Activated naive CD4-positive, alpha-beta T cell treated with Interleukin-2 at 50 U/mL for 16 hours (primary cell): ENCODE measurements around the gene ALDH1A1.
"Not testable (repeated sequence)": the region's sequence is repeated elsewhere in the genome, so short reads cannot be mapped to it uniquely, and the experiment has no call there.

Experiments used
- DNase-seq: peaks from one replicate; pipeline ENCODE4 v3.0.0-alpha.2; 2020

The ALDH1A1 gene

DNA sequence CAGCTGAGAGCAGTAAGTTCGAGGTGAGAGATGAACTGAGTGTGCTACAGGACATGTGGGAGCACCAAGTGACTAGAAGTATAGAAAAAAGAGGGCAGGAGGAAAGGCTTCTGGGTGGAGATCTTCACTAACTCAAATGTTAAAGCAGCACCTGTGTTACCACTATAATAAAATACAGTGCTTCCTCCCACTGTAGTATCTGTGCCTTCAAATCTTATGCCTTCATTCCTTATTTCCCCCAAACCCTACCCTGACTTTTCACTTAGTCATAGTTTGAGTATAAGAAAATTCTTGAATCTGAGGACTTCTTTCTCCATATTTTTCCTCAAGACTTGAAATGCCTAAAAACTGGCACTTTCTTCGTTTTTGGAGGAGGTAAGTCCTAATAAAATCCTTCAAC lies 61.8 kb downstream of the ALDH1A1 start:
- DNase-seq, result no peak

DNA sequence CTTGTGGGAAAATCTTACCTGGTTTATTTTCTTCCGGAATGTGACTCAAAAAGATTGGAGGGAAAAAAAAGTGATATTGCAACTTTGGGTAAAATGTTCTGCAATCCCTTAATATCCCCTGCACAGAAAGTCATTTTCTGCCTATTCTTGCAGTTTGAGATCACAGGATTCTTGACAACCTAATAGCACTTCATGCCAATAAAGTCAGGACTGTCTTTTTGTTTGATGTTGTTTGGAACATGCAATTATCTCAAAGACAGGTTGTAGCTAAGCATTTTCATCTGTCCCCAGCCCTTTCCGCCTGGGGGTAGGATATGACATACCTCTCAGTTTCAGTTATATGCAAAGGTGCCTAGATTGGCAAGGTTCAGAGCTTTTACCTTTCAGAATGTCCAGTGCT lies 63.9 kb downstream of the ALDH1A1 start:
- no peak for DNase-seq

DNA sequence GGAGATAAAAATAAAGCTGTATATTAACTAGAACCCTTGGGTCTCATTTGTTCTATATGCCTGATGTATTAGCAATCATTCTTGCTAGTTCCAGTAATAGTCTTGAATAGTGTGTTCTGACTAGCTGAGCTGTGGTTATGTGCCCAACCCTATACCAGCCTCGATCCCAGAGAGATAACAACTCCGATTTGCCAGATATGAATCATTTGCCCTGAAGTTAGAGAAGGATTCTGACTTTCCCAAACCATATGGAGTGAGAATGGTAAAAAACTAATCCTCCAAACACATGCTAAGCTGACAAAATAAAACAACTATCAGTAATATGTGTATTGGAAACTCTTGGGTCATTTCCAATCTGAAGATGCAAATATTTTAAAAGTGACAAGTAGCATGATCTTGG lies 64.8 kb downstream of the ALDH1A1 start:
- DNase-seq, result no peak

DNA sequence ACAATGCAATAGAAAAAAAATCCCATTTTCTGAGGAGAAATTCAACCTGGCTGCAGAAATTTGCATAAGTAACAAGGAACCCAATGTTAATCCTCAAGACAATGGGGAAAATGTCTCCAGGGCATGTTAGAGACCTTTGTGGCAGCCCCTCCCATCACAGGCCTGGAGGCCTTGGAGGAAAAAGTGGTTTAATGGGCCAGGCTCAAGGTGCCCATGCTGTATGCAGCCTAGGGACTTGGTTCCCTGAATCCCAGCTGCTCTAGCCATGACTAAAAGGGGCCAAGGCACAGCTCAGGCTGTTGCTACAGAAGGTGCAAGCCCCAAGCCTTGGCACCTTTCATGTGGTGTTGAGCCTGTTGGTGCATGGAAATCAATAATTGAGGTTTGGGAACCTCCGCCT lies 66.5 kb downstream of the ALDH1A1 start:
- DNase-seq, result no peak

DNA sequence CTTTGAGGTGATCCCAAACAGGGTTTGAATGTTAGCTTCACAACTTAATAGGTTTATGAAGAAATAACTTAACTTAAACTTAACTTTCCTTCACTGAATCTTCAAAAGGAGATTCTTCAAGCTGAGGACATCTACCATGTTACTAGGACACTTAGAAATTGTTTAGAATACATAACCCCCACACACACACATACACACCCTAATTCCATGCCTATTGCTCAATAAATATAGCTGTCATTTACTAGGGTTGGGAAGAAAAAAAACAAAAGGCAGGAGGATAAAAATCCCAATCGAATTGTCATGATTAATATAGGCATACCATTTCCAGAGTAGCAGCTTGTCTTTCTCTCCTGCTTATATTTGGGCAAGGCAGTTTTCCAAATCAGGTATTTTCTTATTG lies 68.3 kb downstream of the ALDH1A1 start:
- no peak for DNase-seq

DNA sequence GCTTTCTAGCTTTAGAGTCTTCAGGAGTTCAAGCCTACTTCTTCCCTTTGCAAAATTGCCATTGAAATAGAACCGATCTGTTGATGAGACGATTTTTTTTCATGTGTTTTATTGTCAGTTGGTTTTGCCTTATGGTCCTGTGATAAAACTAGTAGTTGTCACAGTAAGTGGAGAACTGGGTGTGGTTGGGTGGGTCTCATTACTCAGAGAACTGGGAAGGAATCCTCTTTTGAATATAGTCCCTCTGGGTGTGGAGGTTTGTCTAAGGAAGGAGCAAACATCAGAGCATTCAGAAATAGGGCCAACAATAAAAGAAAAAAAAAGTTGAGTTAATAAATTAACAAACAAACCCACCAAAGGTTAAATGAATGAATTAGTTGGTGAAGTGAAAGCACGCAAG lies 69.0 kb downstream of the ALDH1A1 start:
- DNase-seq, result no peak

DNA sequence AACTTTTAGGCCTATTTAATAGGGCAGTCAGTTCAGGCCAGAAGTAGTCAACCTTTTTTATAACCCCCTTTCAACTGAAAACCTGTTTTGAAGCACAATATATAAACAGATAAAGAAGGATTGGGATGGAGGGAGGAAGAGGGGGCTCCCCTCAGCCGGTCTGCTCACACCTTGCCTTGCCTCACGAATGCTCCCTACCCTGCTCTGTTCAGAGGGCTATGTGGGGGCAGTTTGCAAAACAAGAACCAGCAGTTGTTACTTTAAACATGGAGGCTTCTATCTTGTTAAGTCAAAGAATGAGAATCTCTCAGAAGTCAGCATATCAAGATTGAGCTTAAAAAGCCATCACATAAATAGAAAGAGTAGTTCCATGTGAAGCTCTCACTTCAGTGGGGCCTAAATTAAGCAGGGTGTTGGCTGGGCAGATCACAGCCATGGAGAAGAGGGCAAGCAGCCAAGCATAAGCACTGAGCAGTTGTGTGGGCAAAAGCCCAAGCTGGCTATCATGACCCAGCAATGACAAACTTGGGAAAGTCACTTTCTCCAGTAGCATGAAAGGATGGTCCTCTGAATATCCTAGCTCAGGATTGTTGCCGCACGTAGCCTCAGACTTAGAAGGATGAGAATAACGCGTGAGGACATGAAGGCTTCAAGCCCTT lies 70.6 kb downstream of the ALDH1A1 start:
- no peak for DNase-seq

DNA sequence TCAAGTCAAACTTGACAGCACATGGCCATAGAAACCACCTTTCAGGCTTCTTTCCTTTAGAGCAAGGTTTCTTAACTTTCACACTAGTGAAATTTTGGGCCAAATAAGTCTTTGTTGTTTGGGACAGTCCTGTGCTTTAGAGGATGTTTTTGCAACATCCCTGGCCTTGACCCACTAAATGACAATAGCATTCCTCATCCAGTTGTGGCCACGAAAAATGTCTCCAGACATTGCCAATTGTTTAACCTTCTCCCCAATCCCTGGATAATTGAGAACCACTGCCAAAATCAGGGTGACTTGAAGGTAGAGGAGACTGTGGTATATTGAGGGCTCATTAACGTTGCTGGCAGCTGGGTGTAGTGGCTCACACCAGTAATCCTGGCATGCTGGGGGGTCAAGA lies 72.0 kb downstream of the ALDH1A1 start:
- no peak for DNase-seq

DNA sequence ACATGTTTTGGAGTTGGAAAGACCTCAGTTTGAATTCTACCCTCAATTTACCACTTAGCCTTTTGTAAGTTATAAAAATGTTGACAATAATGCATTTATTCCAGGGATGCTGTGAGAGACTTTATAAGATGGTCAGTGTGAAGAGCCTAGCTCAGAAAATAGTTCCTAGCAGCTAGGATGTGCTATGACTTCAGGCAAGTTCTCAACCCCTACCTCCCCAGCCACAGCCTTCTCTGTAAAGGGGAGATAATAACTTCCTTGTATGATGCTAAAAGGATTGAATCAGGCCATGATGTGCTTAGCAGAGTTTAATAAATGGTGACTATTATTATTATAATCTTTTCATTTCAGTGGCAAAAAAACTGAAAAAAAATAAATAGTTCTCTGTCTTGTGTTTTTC lies 77.6 kb downstream of the ALDH1A1 start:
- DNase-seq, result no peak

DNA sequence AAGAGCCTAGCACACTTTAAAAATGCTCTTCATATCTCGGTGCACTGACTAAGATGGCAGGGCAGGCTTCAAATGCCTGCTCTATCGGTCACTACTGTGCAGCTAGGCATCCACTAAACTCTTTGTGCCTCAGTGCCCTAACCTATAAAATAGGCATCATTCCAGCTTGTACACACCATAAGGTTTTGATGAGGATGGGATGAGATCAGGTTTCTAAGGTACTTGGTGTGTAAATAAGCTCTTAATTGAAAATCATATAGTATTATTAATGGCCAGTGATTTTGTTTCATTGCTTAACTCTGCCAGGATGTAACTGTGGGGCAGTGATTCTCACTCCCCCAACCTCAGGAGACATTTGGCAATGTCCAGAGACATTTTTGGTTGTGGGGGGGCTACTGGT lies 78.5 kb downstream of the ALDH1A1 start:
- DNase-seq, result no peak

DNA sequence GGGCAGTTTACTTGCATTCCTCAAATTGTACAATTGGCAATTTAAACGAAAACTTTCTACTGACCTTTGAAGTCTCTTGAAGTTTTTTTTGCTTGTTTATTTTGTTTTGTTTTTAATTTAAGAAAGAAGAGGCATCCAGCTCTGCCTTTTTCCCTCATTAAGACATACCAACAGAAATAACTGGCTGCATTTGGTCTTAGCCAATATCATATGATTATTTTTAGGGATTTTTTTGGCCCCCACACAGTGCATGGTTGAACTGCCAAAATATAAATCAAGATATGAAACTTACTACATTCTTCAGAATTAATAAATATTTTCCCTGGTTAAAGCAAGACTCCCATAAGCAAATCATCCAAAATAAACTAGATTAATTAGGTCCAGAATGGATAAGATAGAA lies 79.4 kb downstream of the ALDH1A1 start:
- no peak for DNase-seq

DNA sequence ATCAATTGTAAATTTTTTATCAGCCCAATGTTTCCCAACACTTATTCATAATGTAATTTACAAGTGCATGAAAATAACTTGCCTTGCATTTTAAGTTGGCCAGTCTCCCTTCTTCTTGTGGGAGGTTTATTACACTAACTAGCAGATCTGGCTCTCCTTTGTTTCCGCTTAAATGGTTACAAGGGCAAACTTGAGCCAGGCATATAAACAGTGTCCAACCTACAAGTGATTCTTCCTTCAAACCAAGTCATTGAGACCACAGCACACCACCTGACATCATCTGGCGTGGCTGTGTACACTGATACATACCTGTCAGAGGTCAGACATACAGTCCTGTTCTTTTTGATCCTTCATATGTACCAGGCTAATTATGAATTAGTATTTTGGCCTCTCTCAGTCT lies 80.1 kb downstream of the ALDH1A1 start:
- no peak for DNase-seq

DNA sequence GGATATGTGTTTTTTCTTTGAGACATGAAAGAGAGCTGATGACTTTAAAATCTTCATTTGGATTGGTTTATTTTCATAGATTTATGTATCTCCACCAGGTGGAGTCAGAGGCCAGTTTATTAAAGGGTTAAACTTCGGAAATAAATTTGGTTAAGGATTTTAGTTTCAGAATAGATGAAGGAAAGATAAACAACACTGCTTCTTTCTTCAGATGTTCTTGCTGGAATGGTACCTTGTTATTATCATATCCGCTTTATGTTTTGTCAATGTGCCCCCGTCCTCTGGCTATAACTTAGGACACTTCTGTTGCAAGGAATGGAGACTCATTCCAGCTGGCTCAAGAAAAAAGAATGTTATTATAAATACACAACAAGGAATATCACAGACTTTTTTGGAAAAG lies 81.2 kb downstream of the ALDH1A1 start:
- no peak for DNase-seq

DNA sequence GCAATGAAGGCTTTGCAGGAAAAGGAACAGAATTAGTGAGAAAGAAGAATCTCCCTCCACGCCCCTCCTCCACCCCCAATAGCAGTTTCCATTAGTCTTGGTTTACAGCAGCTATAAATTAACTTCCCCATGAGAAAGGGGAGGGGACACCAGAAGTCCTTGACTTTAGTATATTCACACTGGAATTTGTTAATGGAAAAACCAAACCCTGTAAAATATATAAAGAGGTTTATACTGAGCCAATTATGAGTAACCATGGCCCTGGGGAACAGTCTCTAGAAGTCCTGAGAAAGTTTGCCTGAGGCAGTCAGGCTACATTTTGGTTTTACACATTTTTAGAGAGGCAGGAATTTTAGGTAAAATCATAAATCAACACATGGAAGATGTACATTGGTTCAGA lies 88.5 kb downstream of the ALDH1A1 start:
- no peak for DNase-seq

DNA sequence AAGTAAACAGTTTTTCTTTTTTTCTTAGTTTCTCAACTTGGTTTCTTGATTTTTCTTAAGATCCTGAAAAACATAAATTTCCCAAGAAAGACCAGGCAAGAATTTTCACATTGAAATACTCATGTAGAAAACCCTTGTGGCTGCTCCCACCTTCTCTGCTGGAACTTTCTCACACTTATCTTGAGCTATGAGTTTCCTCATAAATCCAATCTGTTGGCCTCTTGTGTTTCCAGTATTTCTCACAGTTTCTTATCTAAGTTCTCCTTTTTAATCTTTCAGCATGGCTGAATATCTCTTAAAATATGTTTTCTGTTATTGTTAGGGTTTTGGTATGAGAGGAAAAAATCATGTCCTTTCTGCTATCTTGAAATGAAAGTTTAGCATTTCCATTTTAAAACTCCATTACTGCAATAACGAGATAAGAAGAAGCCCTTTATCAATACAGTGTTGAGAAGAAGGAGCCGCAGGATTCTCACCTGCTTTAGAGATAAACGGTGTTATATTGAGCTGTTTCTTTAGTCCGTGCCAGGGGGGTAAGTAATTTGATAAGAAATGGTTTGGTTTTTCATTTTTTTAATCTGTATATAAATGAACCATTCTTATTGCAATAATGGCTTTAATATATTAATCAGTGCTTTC lies 89.3 kb downstream of the ALDH1A1 start:
- no peak for DNase-seq

DNA sequence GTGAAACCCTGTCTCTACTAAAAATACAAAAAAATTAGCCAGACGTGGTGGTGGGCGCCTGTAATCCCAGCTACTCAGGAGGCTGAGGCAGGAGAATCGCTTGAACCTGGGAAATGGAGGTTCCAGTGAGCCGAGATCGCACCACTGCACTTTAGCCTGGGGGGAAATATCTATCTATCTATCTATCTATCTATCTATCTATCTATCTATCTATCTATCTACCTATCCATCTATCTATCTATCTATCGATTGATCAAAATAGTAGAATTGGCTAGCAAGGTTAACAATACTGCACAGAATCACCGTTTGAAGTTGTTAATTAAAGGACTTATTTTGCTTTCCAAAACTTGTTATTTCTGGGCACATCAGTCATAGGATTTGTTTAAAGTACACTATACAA lies 90.1 kb downstream of the ALDH1A1 start:
- DNase-seq, result not testable (repeated sequence)

DNA sequence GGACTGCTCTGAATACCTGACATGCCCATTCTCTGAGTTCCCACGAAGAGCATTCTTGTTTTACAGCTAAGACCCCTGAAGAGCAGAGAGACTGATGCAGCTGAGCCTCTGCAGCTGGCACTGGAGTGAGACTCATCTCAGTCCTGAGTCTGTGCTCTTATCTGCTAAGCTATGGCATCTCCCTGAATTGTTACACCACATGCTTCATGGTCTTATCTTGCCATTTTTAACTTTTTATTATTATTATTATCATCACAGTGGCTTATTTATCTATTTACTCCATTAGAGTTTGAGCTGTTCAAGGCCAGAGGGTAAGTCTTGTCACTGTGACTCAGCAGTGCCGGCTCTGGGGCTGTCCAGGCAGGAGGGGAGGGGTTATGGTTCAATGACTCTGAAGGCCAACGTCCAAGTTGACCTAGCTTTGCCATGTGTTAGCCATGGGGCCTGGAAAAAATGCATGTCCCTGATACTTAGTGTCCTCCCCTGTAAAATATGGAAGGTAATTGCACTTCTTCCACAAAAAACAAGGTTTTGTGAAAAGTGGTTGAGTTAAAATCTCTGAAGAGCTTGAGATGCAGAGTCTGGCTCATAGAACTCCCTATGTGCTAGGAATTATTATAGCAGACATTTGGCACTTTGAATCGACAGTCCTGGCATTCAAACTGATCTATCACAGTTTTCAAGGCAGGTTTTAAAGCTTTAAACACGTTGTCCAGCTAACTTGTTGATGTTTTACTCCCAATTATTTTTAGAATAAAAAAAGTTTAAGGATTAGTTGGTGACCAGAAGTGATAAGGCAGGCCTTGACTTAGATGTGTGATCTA lies 94.6 kb downstream of the ALDH1A1 start:
- no peak for DNase-seq

DNA sequence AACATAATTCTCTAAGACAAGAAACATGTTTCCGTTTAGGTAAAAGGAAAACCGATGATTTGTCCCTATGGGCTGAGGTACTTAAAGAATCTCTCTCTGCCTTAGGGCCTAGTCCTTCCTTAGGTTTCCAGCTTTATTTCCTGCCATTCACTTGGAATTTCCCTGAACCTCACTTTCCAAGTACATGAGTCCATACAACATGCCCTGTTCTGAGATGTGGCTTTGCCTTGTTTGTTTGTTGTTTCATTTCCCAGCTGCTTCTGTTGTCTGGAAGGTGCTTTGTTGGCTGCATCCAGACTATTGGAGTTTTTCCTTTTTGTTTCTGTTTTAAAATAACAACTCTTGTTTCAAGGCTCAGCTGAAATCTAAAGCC lies 95.2 kb downstream of the ALDH1A1 start:
- DNase-seq, result no peak

DNA sequence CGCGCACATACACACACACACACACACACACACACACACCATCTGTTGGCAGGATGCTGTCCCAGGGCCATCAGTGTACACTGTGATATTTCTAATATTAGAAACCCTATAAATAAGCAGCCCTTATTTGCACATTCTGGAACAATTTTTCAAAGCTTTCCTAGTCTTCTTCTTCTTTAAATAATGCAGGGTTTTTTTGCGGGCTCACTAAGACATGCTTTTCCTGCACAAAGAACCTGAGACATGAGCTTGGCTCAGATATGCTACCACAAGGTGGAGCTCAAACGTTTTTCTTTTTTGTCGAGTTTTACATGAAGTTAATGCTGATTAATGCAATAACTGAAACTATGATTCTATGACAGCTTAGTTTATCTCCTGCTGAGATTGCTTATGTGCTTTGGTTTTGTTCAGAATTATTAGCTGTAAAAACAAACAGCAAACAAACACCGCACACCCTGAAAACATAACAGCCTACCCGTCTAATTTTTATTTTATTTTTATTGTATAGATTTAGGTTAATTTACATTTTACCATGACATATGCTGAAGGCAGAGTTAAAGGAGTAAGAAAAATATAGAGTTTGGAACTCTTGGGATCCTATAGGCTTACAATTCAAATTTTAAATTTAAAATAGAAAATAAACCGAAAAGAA lies 95.8 kb downstream of the ALDH1A1 start:
- no peak for DNase-seq

DNA sequence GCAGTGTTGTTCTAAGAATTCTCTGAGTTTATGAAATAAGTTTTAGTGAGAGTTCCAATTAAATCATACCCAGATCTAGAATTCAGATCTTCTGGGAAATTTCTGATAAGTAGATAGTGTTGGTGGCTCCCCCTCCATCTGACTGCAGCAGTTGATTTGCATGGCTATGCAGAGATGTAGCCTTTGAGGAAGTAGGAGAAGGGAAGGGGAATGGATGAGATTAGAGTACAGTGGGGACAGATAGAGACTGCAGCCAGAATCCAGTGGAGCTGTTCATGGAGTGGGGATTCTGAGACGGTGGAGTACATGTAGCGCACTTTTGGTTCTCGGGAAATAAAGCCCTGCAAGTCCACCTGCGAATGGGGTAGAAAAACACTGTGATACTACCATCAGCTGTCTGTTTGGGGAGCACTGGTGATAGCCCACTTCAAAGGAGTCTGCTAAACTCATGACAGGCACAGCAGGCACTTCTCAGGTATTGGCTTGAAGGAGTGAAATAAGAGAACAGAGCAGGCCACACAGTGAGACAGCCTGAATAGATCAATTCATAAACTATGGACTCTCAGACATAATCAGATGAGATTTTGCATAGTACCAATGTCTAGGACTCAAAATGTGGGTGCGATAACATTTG lies 96.8 kb downstream of the ALDH1A1 start:
- DNase-seq, result no peak

DNA sequence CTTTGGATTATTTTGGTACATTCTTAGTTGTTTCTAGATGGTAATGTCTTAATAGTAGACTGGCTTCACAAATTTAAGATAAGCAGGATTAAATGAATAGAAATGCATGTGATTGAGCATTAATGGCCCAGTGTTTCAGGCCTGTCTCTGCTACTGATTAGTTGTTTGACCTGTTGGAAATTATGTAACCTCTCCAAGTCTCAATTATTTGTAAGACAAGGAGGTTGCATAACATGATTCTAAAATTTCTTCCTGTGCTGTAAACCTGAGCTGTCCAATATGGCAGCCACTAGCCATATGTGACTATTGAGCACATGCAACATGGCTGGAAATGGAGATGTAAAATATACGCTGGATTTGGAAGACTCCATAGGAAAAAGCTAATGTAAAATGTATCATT lies 97.5 kb downstream of the ALDH1A1 start:
- no peak for DNase-seq
